Effector CD4-positive, alpha-beta T cell (primary cell): Measurements from ENCODE around the gene UTS2B.
"Not testable (repeated sequence)": the region's sequence is repeated elsewhere in the genome, so short reads cannot be mapped to it uniquely, and the experiment has no call there.

Experiments
- DNase-seq: peaks from one replicate; pipeline ENCODE4 v3.0.0-alpha.2; 2020

The UTS2B gene

GRCh38 chr3:191269289-191270085, 60.8 kb downstream of the UTS2B start:
- no peak for DNase-seq

GRCh38 chr3:191268737-191269136, 61.6 kb downstream of the UTS2B start:
- DNase-seq = no peak

GRCh38 chr3:191263850-191264249, 66.5 kb downstream of the UTS2B start:
- DNase-seq = no peak

GRCh38 chr3:191263365-191263764, 67.0 kb downstream of the UTS2B start:
- DNase-seq = no peak

GRCh38 chr3:191262650-191263049, 67.7 kb downstream of the UTS2B start:
- DNase-seq = no peak

- no peak for DNase-seq
Measured at GRCh38 chr3:191261304-191261638, 69.1 kb downstream of the UTS2B start.

- no peak for DNase-seq
Measured at GRCh38 chr3:191260431-191261303, 69.7 kb downstream of the UTS2B start.

- no peak for DNase-seq
Measured at GRCh38 chr3:191259486-191259885, 70.8 kb downstream of the UTS2B start.

- no peak for DNase-seq
Measured at GRCh38 chr3:191257286-191257685, 73.0 kb downstream of the UTS2B start.

GRCh38 chr3:191256405-191256804, 73.9 kb downstream of the UTS2B start:
- no peak for DNase-seq

GRCh38 chr3:191255156-191255555, 75.2 kb downstream of the UTS2B start:
- no peak for DNase-seq

- DNase-seq = no peak
Measured at GRCh38 chr3:191254098-191254873, 76.0 kb downstream of the UTS2B start.

- DNase-seq = no peak
Measured at GRCh38 chr3:191253089-191253799, 77.1 kb downstream of the UTS2B start.

GRCh38 chr3:191246630-191247029, 83.7 kb downstream of the UTS2B start:
- DNase-seq = no peak

- DNase-seq = not testable (repeated sequence)
Measured at GRCh38 chr3:191246034-191246433, 84.3 kb downstream of the UTS2B start.

- DNase-seq = no peak
Measured at GRCh38 chr3:191244242-191244867, 86.0 kb downstream of the UTS2B start.

GRCh38 chr3:191240486-191240885, 89.8 kb downstream of the UTS2B start:
- no peak for DNase-seq

- DNase-seq = no peak
Measured at GRCh38 chr3:191239407-191240031, 90.8 kb downstream of the UTS2B start.

GRCh38 chr3:191238321-191238817, 92.0 kb downstream of the UTS2B start:
- no peak for DNase-seq

- DNase-seq = no peak
Measured at GRCh38 chr3:191237047-191237882, 93.1 kb downstream of the UTS2B start.
